ENCODE results near the gene ZFP36L2.
A peak's percentile ranks its signal among the peaks of the same experiment; 100 is the strongest.

The ZFP36L2 gene

DNA sequence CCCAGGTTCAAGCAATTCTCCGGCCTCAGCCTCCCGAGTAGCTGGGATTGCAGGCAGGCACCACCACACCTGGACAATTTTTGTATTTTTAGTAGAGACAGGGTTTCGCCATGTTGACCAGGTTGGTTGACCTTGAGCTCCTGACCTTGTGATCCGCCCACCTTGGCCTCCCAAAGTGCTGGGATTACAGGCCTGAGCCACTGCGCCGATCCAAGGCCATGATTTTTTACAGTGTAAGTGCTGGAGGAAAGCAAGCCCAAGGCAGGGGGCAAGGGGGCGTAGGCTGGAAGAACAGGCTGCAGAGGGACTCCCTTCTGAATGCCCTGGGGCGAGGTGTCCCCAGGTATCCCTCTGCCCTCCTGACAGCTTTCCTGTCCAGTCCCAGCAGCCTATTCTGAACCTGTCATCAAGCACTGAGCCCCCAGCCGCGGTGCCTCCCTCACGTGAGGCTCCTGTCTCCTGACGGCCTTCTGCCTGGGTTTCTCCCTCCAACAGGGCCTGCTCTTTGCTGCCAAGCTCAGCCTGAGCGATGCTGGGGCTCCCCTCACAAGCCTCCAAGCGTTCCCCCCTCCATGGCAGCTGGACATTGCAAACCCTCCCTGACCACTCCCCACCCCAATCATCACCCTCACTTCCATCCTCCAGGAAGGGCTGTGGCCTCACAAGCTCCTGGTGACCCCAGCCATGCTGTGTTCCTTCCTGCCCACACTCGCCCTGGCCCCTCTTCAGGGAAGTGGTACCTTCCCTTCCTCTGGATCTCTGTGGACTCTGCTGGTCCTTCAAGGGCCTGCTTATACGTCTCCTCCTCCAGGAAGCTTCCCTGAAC lies 37.6 kb downstream of the ZFP36L2 start:
- Histone ChIP-seq H3K79me1 (ENCODE audit: low read length) (no peaks in the 10 kb centered on the region), H3K27me3 (ENCODE audit: insufficient read depth, low read length, poor library complexity) (no peaks in the 10 kb centered on the region), H3K4me3 (ENCODE audit: low read length) (no peak overlapping the region), H2BK5ac (ENCODE audit: low read length) (no peak overlapping the region), H3K23ac (ENCODE audit: low read length) (no peak overlapping the region), H3K79me2 (ENCODE audit: control insufficient read depth, insufficient read depth, low read length) (no peaks in the 10 kb centered on the region), H3K4ac (ENCODE audit: low read depth, low read length) (no peak overlapping the region), H3K36me3 (ENCODE audit: control insufficient read depth, insufficient read depth, low read length) (no peaks in the 10 kb centered on the region), H3K4me2 (ENCODE audit: low read length) (no peak overlapping the region), H3K18ac (ENCODE audit: low read length) (no peak overlapping the region), H3K9ac (ENCODE audit: low read length) (no peak overlapping the region), H2AK5ac (ENCODE audit: low read length) (no peak overlapping the region), H3K27ac (ENCODE audit: low read depth, low read length) (no peak overlapping the region), H4K5ac (ENCODE audit: low read length) (no peak overlapping the region), H3K4me1 (ENCODE audit: control insufficient read depth, low read depth, low read length) (no peaks in the 10 kb centered on the region), H4K8ac (ENCODE audit: low read depth, low read length) (no peak overlapping the region), H2BK120ac (ENCODE audit: low read depth, low read length) (no peak overlapping the region), H3K56ac (ENCODE audit: low read length) (no peak overlapping the region), H2BK15ac (replicated peaks; ENCODE audit: low read depth) (no peak overlapping the region)
- no peak for DNase-seq
- no CpG with 5 or more reads among the region's 16 CpGs for WGBS (ENCODE audit: extremely low coverage, insufficient coverage, low lambda C conversion rate)

DNA sequence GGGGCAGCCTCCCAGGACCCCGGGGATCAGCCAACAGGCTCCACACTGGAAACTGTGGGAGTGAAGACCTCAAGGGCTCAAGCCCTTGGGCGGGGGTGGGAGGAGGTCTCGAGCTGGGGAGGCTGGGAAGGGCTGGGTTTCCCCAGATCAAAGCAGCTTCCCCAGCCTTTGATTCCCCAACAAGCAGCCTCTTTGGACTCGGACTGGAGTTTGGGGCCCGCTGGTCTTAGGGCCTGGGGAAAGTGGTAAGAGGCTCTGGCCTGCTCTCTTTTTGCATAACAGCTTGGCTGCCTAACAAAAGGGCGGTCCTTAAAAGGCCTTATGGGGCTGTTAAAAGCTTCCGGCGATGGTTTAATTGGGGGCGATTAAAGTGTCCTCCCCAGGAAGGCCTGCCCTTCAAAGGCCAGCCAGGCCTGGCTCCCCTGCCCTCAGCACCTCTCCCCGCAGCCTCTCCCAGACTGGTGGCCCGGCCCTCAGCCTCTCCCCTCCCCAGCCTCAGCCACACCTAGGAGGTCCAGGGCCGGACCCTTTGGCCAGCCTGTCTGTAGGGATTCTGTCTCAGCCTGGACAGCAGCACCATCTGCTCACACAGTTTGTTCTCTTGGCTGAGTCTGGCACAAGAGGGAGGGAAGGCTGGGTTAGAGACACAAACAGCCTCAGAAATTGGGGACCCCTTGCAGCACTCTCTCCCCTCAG lies 39.6 kb downstream of the ZFP36L2 start:
- no CpG with 5 or more reads among the region's 12 CpGs for WGBS (ENCODE audit: extremely low coverage, insufficient coverage, low lambda C conversion rate)
- Histone ChIP-seq H3K79me2 (ENCODE audit: control insufficient read depth, insufficient read depth, low read length) (no peaks in the 10 kb centered on the region), H3K23ac (ENCODE audit: low read length) (no peak overlapping the region), H3K18ac (ENCODE audit: low read length) (peak overlapping the region; percentile 0), H3K4me3 (ENCODE audit: low read length) (no peak overlapping the region), H2BK120ac (ENCODE audit: low read depth, low read length) (no peak overlapping the region), H3K27ac (ENCODE audit: low read depth, low read length) (no peak overlapping the region), H3K4me1 (ENCODE audit: control insufficient read depth, low read depth, low read length) (no peaks in the 10 kb centered on the region), H3K79me1 (ENCODE audit: low read length) (no peaks in the 10 kb centered on the region), H2BK5ac (ENCODE audit: low read length) (no peak overlapping the region), H4K8ac (ENCODE audit: low read depth, low read length) (no peak overlapping the region), H2BK15ac (replicated peaks; ENCODE audit: low read depth) (no peak overlapping the region), H3K4ac (ENCODE audit: low read depth, low read length) (no peak overlapping the region), H3K36me3 (ENCODE audit: control insufficient read depth, insufficient read depth, low read length) (no peaks in the 10 kb centered on the region), H4K5ac (ENCODE audit: low read length) (no peak overlapping the region), H2AK5ac (ENCODE audit: low read length) (peak overlapping the region; percentile 45), H3K4me2 (ENCODE audit: low read length) (no peak overlapping the region), H3K9ac (ENCODE audit: low read length) (no peak overlapping the region), H3K56ac (ENCODE audit: low read length) (peak overlapping the region; percentile 65), H3K27me3 (ENCODE audit: insufficient read depth, low read length, poor library complexity) (no peaks in the 10 kb centered on the region)
- DNase-seq: no peak

DNA sequence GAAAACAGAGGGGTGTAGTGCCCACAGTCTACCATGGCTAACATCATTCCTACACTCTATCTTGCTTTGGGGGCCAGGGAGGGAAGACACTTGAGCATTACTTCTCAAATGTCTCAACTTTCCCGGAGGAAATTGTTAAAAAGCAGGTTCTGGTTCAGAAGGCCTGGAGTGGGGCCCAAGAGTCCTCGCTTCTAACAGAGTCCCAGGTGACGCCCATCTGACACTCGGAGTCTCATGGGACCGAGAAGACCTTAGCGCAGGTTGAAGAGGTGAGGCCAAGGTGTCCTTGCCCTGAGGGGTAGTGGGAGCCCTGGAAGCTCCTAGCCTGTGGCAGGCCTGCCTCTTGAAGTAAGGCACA lies 40.1 kb downstream of the ZFP36L2 start:
- WGBS (ENCODE audit: extremely low coverage, insufficient coverage, low lambda C conversion rate): no CpG with 5 or more reads among the region's 6 CpGs

DNA sequence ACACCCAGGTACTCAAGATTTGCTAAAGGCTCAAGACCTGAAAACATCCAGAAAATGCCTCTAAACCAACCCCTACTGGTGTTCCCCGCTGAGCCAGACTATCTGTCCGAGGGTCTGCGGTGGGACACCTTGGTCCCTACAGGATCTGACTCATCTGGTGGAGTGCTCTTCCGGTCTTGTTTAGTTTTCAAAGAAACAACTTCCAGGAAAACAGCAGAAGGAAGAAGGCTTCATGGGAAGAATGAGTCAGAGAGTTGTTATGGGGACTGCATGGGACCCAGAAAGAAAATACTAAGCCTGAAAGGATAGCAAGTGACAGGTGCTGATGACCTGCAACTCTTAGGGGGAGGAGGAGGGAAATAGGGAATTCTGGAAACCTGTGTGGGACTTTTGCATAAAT lies 41.3 kb downstream of the ZFP36L2 start:
- Histone ChIP-seq H2AK5ac (ENCODE audit: low read length) (no peak overlapping the region), H3K4me1 (ENCODE audit: control insufficient read depth, low read depth, low read length) (peaks cover under 1% of the 10 kb centered on the region), H3K79me1 (ENCODE audit: low read length) (no peaks in the 10 kb centered on the region), H3K79me2 (ENCODE audit: control insufficient read depth, insufficient read depth, low read length) (no peaks in the 10 kb centered on the region), H3K18ac (ENCODE audit: low read length) (no peak overlapping the region), H3K27ac (ENCODE audit: low read depth, low read length) (no peak overlapping the region), H3K4me2 (ENCODE audit: low read length) (no peak overlapping the region), H2BK120ac (ENCODE audit: low read depth, low read length) (no peak overlapping the region), H2BK5ac (ENCODE audit: low read length) (no peak overlapping the region), H3K4ac (ENCODE audit: low read depth, low read length) (no peak overlapping the region), H4K8ac (ENCODE audit: low read depth, low read length) (no peak overlapping the region), H3K23ac (ENCODE audit: low read length) (no peak overlapping the region), H3K9ac (ENCODE audit: low read length) (no peak overlapping the region), H3K4me3 (ENCODE audit: low read length) (no peak overlapping the region), H3K56ac (ENCODE audit: low read length) (no peak overlapping the region), H3K36me3 (ENCODE audit: control insufficient read depth, insufficient read depth, low read length) (no peaks in the 10 kb centered on the region), H4K5ac (ENCODE audit: low read length) (no peak overlapping the region), H2BK15ac (replicated peaks; ENCODE audit: low read depth) (no peak overlapping the region), H3K27me3 (ENCODE audit: insufficient read depth, low read length, poor library complexity) (no peaks in the 10 kb centered on the region)
- no CpG with 5 or more reads among the region's 4 CpGs for WGBS (ENCODE audit: extremely low coverage, insufficient coverage, low lambda C conversion rate)
- DNase-seq: peak; percentile 67

More for the DNA sequence above, 40.1 kb downstream of the ZFP36L2 start:
- H2BK120ac ChIP-seq (ENCODE audit: low read depth, low read length): no peak overlapping the region
- no peak overlapping the region for H4K8ac ChIP-seq (ENCODE audit: low read depth, low read length)
- H3K56ac ChIP-seq (ENCODE audit: low read length): peak overlapping the region; percentile 64
- no peak overlapping the region for H3K4me2 ChIP-seq (ENCODE audit: low read length)
- H3K36me3 ChIP-seq (ENCODE audit: control insufficient read depth, insufficient read depth, low read length): no peaks in the 10 kb centered on the region
- peak overlapping the region; percentile 45 for H2AK5ac ChIP-seq (ENCODE audit: low read length)
- H3K4me3 ChIP-seq (ENCODE audit: low read length): no peak overlapping the region
- H4K5ac ChIP-seq (ENCODE audit: low read length): no peak overlapping the region
- no peaks in the 10 kb centered on the region for H3K79me2 ChIP-seq (ENCODE audit: control insufficient read depth, insufficient read depth, low read length)
- no peak overlapping the region for H2BK5ac ChIP-seq (ENCODE audit: low read length)
- no peak overlapping the region for H3K4ac ChIP-seq (ENCODE audit: low read depth, low read length)
- H3K9ac ChIP-seq (ENCODE audit: low read length): no peak overlapping the region
- no peak overlapping the region for H2BK15ac ChIP-seq (replicated peaks; ENCODE audit: low read depth)
- no peaks in the 10 kb centered on the region for H3K79me1 ChIP-seq (ENCODE audit: low read length)
- no peak overlapping the region for H3K23ac ChIP-seq (ENCODE audit: low read length)
- H3K18ac ChIP-seq (ENCODE audit: low read length): peak overlapping the region; percentile 0
- H3K27ac ChIP-seq (ENCODE audit: low read depth, low read length): no peak overlapping the region
- no peaks in the 10 kb centered on the region for H3K27me3 ChIP-seq (ENCODE audit: insufficient read depth, low read length, poor library complexity)
- no peaks in the 10 kb centered on the region for H3K4me1 ChIP-seq (ENCODE audit: control insufficient read depth, low read depth, low read length)
- DNase-seq: no peak

DNA sequence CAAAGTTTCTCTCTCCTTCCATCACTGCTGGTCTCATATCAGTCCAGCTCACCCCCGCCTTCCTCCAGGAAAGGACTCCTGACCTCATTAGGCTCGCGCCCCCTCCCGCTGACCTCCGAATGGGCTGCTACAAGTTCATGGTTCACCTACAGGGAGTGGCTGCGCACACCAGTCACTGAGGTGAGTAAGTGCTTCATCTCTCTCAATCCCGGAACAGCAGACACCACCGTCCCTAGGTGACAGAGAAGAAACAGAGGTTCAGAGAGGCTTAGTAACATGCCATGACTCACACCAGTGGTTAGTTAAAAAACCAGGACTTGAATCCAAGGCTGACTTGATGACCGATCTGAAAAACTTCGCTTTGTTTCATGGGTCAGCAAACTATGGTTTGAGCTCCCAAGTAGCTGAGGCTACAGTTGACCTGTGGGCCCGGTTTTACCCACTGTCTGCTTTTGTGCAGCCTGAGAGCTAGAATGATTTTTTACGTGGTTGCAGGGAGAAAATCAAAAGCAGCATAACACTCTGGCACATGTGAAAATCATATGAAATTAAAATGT lies 42.0 kb downstream of the ZFP36L2 start:
- Histone ChIP-seq H2BK120ac (ENCODE audit: low read depth, low read length) (no peak overlapping the region), H3K4me2 (ENCODE audit: low read length) (no peak overlapping the region), H3K4me1 (ENCODE audit: control insufficient read depth, low read depth, low read length) (peaks cover 1% of the 10 kb centered on the region), H3K27me3 (ENCODE audit: insufficient read depth, low read length, poor library complexity) (no peaks in the 10 kb centered on the region), H3K56ac (ENCODE audit: low read length) (no peak overlapping the region), H2BK5ac (ENCODE audit: low read length) (no peak overlapping the region), H3K36me3 (ENCODE audit: control insufficient read depth, insufficient read depth, low read length) (no peaks in the 10 kb centered on the region), H3K27ac (ENCODE audit: low read depth, low read length) (peak overlapping the region; percentile 30), H3K9ac (ENCODE audit: low read length) (no peak overlapping the region), H2AK5ac (ENCODE audit: low read length) (no peak overlapping the region), H3K4me3 (ENCODE audit: low read length) (no peak overlapping the region), H4K8ac (ENCODE audit: low read depth, low read length) (no peak overlapping the region), H3K79me1 (ENCODE audit: low read length) (no peaks in the 10 kb centered on the region), H3K18ac (ENCODE audit: low read length) (no peak overlapping the region), H3K79me2 (ENCODE audit: control insufficient read depth, insufficient read depth, low read length) (no peaks in the 10 kb centered on the region), H3K23ac (ENCODE audit: low read length) (no peak overlapping the region), H4K5ac (ENCODE audit: low read length) (no peak overlapping the region), H3K4ac (ENCODE audit: low read depth, low read length) (no peak overlapping the region), H2BK15ac (replicated peaks; ENCODE audit: low read depth) (no peak overlapping the region)
- WGBS (ENCODE audit: extremely low coverage, insufficient coverage, low lambda C conversion rate): no CpG with 5 or more reads among the region's 12 CpGs
- DNase-seq: no peak

Measured in mesendoderm (in vitro differentiated cells).